C1 segment of cervical spinal cord (tissue), 14 donors: ENCODE results near the gene UGDH.
"Not testable (repeated sequence)": the region's sequence is repeated elsewhere in the genome, so short reads cannot be mapped to it uniquely, and the experiment has no call there.

ENCODE experiments used
- DNase-seq, 14 donors: peaks; one replicate each; lab custom pipeline; 2025; lab: John Stamatoyannopoulos, UW

Gene UGDH

GRCh38 chr4:39527296-39528060 lies at the start of gene UGDH:
Gene UGDH, minus strand, starts transcription at chr4:39527439. Its CDS starts 5,927 bp downstream, at chr4:39521512.
- peak; percentile 35 to 98 (median 95) for DNase-seq

DNA sequence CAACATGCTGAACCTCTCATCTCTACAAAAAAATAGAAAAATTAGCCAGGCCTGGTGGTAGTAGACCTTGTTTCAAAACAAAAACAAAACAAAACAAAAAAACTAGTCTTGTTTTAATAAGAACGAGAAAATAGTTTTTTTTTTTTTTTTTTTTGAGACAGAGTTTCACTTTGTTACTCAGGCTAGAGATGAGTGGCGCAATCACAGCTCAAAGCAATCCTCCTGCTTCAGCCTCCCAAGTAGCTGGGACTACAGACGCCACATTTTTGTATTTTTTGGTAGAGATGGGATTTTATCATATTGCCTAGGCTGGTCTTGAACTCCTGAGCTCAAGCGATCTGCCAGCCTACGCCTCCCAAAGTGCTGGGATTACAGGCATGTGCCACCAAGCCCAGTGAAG lies 47.7 kb upstream of the UGDH start:
- DNase-seq: no peak

DNA sequence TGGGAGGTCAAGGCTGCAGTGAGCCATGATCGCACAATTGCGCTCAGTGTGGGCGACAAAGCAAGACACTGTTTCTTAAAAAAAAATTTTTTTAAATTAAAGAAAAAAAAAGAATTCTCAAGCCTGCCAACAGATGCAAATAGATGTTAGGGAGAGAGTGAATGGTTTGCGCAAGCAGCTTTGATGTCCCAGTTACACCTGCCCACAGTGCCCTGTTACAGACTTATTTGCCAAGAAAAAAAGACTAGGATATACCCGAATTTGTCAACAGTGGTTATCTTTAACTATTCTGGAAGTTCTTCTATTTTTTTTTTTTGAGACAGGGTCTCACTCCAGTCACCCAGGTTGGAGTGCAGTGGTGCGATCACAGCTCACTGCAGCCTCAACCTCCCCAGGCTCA lies 44.3 kb upstream of the UGDH start:
- DNase-seq: no peak

GRCh38 chr4:39571054-39571453 lies 43.8 kb upstream of the UGDH start:
- no peak for DNase-seq

- no peak for DNase-seq
Observed at GRCh38 chr4:39569209-39569608, 42.0 kb upstream of the UGDH start.

GRCh38 chr4:39568805-39569204 lies 41.6 kb upstream of the UGDH start:
- DNase-seq: no peak

DNA sequence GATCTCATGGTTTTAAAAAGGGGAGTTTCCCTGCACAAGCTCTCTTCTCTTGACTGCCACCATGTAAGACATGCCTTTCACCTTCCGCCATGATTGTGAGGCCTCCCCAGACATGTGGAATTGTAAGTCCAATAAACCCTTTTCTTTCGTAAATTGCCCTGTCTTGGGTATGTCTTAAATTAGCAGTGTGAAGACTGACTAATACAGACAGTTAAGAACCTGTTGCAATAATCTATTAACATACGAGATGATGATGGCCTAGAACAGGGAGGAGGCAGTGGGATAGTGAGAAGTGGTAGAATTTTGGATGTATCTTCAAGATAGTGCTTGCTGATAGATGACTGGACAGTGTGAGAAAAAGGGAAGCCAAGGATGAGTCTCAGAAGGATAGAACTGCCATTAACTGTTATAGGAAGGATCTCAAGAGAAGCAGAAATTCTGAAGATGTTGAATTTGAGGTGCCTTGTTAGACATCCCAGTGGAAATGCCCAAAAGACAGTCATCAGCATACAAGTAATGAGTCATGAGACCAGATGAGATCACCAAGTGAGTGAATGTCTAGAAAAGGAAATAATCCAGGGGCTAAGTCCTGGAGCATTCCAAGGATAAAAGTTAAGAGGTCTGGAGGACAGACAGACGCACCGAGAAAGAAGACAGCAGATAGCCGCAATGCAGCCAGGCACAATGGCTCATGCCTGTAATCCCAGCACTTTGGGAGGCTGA lies 38.8 kb upstream of the UGDH start:
- DNase-seq: no peak

- no peak for DNase-seq
Observed at GRCh38 chr4:39563346-39563847, 36.2 kb upstream of the UGDH start.

DNA sequence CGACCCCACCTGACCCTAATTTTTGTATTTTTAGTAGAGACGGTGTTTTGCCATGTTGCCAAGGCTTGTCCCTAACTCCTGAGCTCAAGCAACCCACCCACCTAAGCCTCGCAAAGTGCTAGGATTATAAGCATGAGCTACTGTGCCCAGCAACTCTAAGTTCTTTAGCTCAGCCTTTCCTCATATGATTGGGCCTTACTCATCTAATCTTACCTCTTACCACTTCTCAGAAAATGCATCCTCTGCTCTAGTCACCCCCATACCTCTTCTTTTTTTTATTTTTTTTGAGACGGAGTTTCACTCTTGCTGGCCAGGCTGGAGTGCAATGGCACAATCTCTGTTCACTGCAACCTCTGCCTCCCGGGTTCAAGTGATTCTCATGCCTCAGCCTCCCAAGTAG lies 35.6 kb upstream of the UGDH start:
- no peak for DNase-seq

GRCh38 chr4:39559626-39560025 lies 32.4 kb upstream of the UGDH start:
- no peak for DNase-seq

GRCh38 chr4:39555472-39555871 lies 28.2 kb upstream of the UGDH start:
- DNase-seq: no peak

DNA sequence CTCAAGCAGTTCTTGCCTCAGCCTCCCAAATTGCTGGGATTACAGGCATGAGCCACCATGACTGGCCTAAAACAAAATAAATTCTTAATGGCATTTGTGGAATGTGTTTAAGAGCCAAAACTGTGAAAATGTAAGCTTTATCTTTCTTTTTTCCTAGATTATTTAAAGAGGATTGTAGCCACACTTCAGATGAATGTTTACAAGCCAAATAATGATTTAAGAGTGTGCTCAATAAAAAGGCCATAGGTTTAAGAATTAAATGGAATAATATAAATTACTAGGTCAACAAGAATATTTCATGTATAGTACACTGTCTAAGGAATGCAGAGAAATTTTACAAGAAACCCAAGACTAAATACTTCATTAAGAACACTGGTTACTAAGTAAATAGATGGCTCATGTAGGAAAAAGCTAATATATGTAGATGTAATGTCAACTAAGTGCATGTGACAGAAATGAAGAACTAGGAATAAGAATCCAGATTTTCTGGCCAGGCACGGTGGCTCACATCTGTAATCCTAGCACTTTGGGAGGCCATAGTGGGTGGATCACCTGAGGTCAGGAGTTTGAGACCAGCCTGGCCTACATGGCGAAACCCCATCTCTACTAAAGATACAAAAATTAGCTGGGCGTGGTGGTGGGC lies 21.3 kb upstream of the UGDH start:
- DNase-seq: no peak

GRCh38 chr4:39544580-39545315 lies 17.5 kb upstream of the UGDH start:
- DNase-seq: no peak

GRCh38 chr4:39544080-39544479 lies 16.8 kb upstream of the UGDH start:
- DNase-seq: not testable (repeated sequence)

DNA sequence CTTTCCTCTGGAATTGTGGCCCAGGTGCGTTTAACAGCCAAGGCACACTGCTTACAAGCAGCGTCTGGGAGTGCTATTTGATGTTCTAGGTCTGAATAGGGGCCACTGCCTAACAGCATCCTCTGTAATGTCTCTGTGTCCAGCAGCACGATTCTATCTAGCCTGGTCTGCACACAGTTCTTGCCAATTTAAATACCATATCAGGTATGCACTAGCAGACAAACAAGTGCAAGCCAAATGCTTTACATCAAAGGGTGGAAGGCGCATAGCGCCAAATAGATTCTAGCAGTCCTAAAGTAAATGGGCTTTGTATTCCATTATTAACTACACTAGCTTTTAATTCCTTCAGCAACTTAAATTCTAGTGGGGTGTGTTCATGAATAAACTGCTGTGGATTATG lies 15.8 kb upstream of the UGDH start:
- no peak for DNase-seq

DNA sequence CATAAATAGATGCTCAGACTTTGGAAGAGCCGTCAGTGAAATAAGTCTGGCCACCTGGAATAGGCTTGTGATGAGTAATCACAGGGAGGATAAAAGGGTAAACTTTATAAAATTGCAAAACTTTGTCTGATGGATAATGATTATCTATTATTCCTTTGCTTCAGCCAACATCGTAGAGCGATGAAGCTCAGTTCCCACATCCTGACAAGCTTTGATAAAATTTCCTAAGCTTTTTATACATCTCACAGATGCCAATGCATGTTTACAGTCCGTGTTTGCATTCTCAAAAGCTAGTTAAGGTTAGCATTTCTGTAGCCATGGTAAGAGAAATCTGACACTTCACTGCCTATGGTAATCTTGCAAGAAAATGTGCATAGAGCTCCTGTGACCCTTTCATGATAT lies 15.4 kb upstream of the UGDH start:
- DNase-seq: no peak

- no peak for DNase-seq
Observed at GRCh38 chr4:39541987-39542610, 14.9 kb upstream of the UGDH start.

DNA sequence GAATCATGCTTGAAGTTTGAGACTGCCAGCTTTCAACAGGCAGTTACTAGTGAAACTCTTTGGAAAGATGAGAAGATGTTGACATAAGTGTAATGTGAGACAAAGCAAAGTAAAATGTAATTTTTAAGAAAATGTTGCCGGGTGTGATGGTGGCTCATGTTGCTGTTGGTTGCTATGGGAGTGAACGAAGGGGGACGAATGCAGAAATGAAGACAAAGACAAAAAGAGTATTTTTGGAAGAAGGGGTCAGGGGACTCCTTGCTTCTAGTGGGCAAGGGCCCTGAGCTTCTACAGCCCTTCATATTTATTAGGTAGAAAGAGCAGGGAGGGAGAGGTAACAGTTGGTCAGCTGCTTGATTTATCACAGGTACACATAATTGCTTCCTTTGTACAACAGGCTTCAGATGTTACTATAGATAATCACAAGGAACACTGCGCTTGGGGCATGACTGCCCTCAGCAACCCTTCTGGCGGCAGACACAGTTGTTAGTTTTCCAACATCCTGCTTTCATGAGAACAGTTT lies 11.9 kb upstream of the UGDH start:
- DNase-seq: no peak

DNA sequence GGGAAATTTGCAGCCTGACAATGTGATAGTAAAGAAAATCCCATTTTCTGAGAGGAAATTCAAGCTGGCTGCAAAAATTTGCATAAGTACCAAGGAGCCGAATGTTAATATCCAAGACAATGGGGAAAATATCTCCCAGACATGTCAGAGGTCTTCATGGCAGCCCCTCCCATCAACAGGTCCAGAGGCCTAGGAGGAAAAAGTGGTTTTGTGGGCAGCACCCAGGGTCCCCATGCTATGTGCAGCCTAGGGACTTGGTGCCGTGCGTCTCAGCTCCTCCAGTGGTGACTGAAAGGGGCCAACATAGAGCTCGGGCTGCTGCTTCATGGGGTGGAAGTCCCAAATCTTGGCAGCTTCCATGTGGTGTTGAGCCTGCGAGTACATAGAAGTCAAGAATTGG lies 6.3 kb upstream of the UGDH start:
- DNase-seq: no peak

DNA sequence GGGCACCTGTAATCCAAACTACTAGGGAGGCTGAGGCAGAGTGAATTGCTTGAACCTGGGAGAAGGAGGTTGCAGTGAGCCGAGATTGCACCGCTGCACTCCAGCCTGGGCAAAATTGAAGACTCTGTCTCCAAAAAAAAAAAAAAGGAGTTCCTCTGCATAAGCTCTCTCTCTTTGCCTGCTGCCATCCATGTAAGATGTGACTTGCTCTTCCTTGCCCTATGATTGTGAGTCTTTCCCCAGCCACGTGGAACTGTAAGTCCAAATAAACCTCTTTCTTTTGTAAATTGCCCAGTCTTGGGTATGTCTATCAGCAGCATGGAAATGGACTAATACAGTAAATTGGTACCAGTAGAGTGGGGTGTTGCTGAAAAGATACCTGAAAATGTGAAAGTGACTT lies 5.0 kb upstream of the UGDH start:
- not testable (repeated sequence) for DNase-seq

GRCh38 chr4:39530682-39531081 lies 3.4 kb upstream of the UGDH start:
- no peak for DNase-seq
